GM12891 (cell line): Measurements from ENCODE around the gene MARCHF9.
"Not testable (repeated sequence)": the region's sequence is repeated elsewhere in the genome, so short reads cannot be mapped to it uniquely, and the experiment has no call there.

ENCODE experiments used
- POLR2A ChIP-seq: IDR thresholded peaks from 2 replicates; pipeline ENCODE4 v1.6.1; 2011; ENCODE audit warnings: low read depth, low read length, control low read depth
- POLR2AphosphoS5 ChIP-seq: IDR thresholded peaks from 2 replicates; pipeline ENCODE4 v1.6.1; 2011; ENCODE audit warnings: low read depth, low read length, control low read depth
- TAF1 ChIP-seq: IDR thresholded peaks from 2 replicates; pipeline ENCODE4 v1.6.1; 2011; ENCODE audit warnings: low read depth, low read length, control low read depth

GRCh38 chr12:57774634-57775033, 19.7 kb downstream of the MARCHF9 start:
- not testable (repeated sequence) for TF ChIP-seq POLR2A, POLR2AphosphoS5, TAF1
